ENCODE measurements around the gene TMSB4X. TPM values are rescaled to one million over a fixed set of nuclear protein-coding genes. Genes with fewer than 3 reads are reported as not detected.

The TMSB4X gene
- total and polyA plus RNA-seq, 4 donors, result 4,686 to 9,527 (median 8,202) TPM

DNA sequence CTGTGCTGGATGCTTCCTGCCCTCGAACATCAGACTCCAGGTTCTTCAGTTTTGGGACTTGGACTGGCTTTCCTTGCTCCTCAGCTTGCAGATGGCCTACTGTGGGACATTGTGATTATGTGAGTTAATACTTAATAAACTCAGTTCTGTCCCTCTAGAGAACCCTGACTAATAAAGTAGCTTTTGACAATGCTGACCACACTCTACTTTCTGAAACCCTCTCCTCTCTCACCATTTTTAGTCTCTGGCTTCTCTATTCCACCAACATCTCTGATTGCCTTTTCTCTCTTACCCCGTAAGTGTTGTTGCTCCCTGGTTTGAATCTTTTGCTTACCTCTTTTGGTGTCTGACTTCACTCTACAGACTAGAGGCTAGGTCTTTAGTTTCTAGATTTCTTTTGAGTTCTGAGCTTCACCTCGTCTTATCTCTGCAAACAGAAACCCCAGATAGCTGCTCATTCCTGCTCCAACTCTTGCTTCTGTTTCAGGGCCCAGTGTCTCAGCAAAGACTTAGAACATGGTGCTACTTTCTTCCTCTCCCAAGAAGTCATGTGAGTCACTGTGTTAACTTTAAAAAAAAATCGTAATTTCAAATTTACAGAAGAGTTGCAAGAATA, 11.4 kb downstream of the TMSB4X start:
- Histone ChIP-seq H3K9me3 (ENCODE audit: control insufficient read depth in 4 of 4, insufficient read depth in 3 of 4, low read length in 3 of 4) (no peaks in the 10 kb centered on the region), H3K4me3 (no peak overlapping the region), H3K9ac (ENCODE audit: insufficient read depth in 1 of 2, low read length in 2 of 2) (no peak overlapping the region), H3K27ac (ENCODE audit: low read depth in 1 of 2, low read length in 1 of 2) (no peak overlapping the region), H3K4me1 (ENCODE audit: control insufficient read depth in 5 of 5, insufficient read depth in 5 of 5, low read length in 5 of 5) (peaks cover 0 to 2% (median 0%) of the 10 kb centered on the region in 5 donors), H3K36me3 (ENCODE audit: control insufficient read depth in 4 of 4, insufficient read depth in 4 of 4, low read length in 4 of 4) (no peaks in the 10 kb centered on the region), H3K27me3 (ENCODE audit: control insufficient read depth in 3 of 3, insufficient read depth in 3 of 3, low read length in 2 of 3) (peaks cover 2 to 13% (median 13%) of the 10 kb centered on the region in 3 donors)
- 73 to 83% methylated on average over 4 of the region's 4 CpGs for WGBS, 2 donors
- TF ChIP-seq, protein P1, sequence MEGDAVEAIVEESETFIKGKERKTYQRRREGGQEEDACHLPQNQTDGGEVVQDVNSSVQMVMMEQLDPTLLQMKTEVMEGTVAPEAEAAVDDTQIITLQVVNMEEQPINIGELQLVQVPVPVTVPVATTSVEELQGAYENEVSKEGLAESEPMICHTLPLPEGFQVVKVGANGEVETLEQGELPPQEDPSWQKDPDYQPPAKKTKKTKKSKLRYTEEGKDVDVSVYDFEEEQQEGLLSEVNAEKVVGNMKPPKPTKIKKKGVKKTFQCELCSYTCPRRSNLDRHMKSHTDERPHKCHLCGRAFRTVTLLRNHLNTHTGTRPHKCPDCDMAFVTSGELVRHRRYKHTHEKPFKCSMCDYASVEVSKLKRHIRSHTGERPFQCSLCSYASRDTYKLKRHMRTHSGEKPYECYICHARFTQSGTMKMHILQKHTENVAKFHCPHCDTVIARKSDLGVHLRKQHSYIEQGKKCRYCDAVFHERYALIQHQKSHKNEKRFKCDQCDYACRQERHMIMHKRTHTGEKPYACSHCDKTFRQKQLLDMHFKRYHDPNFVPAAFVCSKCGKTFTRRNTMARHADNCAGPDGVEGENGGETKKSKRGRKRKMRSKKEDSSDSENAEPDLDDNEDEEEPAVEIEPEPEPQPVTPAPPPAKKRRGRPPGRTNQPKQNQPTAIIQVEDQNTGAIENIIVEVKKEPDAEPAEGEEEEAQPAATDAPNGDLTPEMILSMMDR (IDR thresholded peaks at IDR 0.05; ENCODE audit: control extremely low read depth, extremely low read depth), result no peak
- ATAC-seq (ENCODE audit: insufficient read depth, low FRiP score) (no peak), DNase-seq (no peak)

DNA sequence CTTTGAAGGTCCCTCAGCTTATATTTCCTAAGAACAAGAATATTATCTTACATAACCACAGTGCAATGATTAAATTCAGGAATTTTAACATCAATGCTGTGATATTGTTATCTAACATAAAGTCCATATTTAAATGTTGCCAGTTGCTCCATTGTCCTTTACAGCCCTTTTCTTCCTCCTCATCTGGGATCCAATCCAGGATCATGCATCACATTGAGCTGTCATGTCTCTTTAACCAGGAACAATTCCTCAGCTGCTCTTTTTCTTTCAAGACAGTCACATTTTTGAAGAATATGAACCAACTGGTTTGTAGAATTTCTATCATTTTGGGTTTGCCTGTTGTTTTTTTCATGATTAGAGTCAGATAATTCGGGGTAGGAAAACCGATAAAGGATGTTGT, 12.0 kb downstream of the TMSB4X start:
- DNase-seq (peak in 1 of 3 donors; percentile 34), ATAC-seq (ENCODE audit: insufficient read depth, low FRiP score) (no peak)
- H3K9ac ChIP-seq (ENCODE audit: insufficient read depth in 1 of 2, low read length in 2 of 2), result no peak overlapping the region
- TF ChIP-seq, protein P1 (IDR thresholded peaks at IDR 0.05; ENCODE audit: control extremely low read depth, extremely low read depth), result no peak
- no peak overlapping the region for H3K4me3 ChIP-seq
- H3K4me1 ChIP-seq (ENCODE audit: control insufficient read depth in 5 of 5, insufficient read depth in 5 of 5, low read length in 5 of 5), result peaks cover 0 to 2% (median 0%) of the 10 kb centered on the region in 5 donors
- WGBS, 2 donors, result 71 to 90% methylated on average over 2 of the region's 2 CpGs
- no peaks in the 10 kb centered on the region for H3K36me3 ChIP-seq (ENCODE audit: control insufficient read depth in 4 of 4, insufficient read depth in 4 of 4, low read length in 4 of 4)
- no peak overlapping the region for H3K27ac ChIP-seq (ENCODE audit: low read depth in 1 of 2, low read length in 1 of 2)
- H3K27me3 ChIP-seq (ENCODE audit: control insufficient read depth in 3 of 3, insufficient read depth in 3 of 3, low read length in 2 of 3), result peaks cover 2 to 14% (median 13%) of the 10 kb centered on the region in 3 donors
- no peaks in the 10 kb centered on the region for H3K9me3 ChIP-seq (ENCODE audit: control insufficient read depth in 4 of 4, insufficient read depth in 3 of 4, low read length in 3 of 4)

DNA sequence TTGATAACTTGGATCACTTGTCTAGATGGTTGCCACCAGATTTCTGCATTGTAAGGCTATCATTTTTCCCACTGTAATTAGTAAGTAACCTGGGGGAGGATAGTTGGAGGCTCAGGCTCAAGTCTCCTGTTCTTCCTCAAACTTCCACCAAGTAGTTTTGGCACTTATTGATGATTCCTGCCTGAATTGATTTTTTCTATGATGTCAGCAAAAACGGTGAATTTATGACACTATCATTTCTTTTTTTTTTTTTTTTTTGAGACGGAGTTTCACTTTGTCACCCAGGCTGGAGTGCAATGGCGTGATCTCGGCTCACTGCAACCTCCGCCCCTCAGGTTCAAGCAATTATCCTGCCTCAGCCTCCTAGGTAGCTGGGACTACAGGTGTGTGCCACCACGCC, 12.4 kb downstream of the TMSB4X start:
- no peak overlapping the region for H3K27ac ChIP-seq (ENCODE audit: low read depth in 1 of 2, low read length in 1 of 2)
- H3K36me3 ChIP-seq (ENCODE audit: control insufficient read depth in 4 of 4, insufficient read depth in 4 of 4, low read length in 4 of 4), result no peaks in the 10 kb centered on the region
- peaks cover 2 to 14% (median 13%) of the 10 kb centered on the region in 3 donors for H3K27me3 ChIP-seq (ENCODE audit: control insufficient read depth in 3 of 3, insufficient read depth in 3 of 3, low read length in 2 of 3)
- TF ChIP-seq, protein P1 (IDR thresholded peaks at IDR 0.05; ENCODE audit: control extremely low read depth, extremely low read depth), result no peak
- WGBS, 2 donors, result 83 to 97% methylated on average over 6 of the region's 6 CpGs
- no peak for ATAC-seq (ENCODE audit: insufficient read depth, low FRiP score)
- DNase-seq, result no peak
- no peak overlapping the region for H3K4me3 ChIP-seq
- no peaks in the 10 kb centered on the region for H3K9me3 ChIP-seq (ENCODE audit: control insufficient read depth in 4 of 4, insufficient read depth in 3 of 4, low read length in 3 of 4)
- H3K9ac ChIP-seq (ENCODE audit: insufficient read depth in 1 of 2, low read length in 2 of 2), result no peak overlapping the region
- peaks cover 0 to 2% (median 0%) of the 10 kb centered on the region in 5 donors for H3K4me1 ChIP-seq (ENCODE audit: control insufficient read depth in 5 of 5, insufficient read depth in 5 of 5, low read length in 5 of 5)
